Left ventricle myocardium inferior (tissue), 1 donor: ENCODE data around the gene KNDC1. TPM values are rescaled to one million over a fixed set of nuclear protein-coding genes. Genes with fewer than 3 reads are reported as not detected.

ENCODE experiments used
- DNase-seq: peaks from one replicate; pipeline ENCODE4 v3.0.0-alpha.2; 2020
- H3K27ac ChIP-seq: fragments of 200-600 bp; replicated peaks from 2 replicates; pipeline ENCODE4 v1.8.0; 2021
- H3K27me3 ChIP-seq: fragments of 200-600 bp; 2 replicates; pipeline ENCODE4 v1.8.0; 2021; ENCODE audit warnings: low read depth
- H3K36me3 ChIP-seq: fragments of 200-600 bp; 2 replicates; pipeline ENCODE4 v1.8.0; 2021
- H3K4me1 ChIP-seq: fragments of 200-600 bp; 2 replicates; pipeline ENCODE4 v1.8.0; 2021
- H3K4me3 ChIP-seq: fragments of 200-600 bp; 2 replicates; pipeline ENCODE4 v1.8.0; 2021; ENCODE audit warnings: mild to moderate bottlenecking, moderate library complexity
- H3K9me3 ChIP-seq: fragments of 200-600 bp; replicated peaks from 2 replicates; pipeline ENCODE4 v1.8.0; 2021
- intact Hi-C: fragments of 100-400 bp; cut with micrococcal nuclease; formaldehyde crosslinking; loops from one replicate; pipeline ENCODE4 v1.11.0; 2022
- total RNA-seq: library from RNA; stranded (reverse); fragmentation: NEBNext Ultra II Directional; extraction: Animal tissue kit (Norgen Biotek cat#: 25700); gene quantifications from one replicate; pipeline ENCODE4 v1.2.1, GENCODE V29; 2021
- TF ChIP-seq, protein P1 (sequence below): fragments of 200-600 bp; IDR thresholded peaks from 2 replicates; pipeline ENCODE4 v1.8.0; 2021; ENCODE audit warnings: antibody characterized with exemption, mild to moderate bottlenecking, borderline replicate concordance
- donor health status: DM: no; HTN: yes; CAD: no; lungs with severe emphysema.

The KNDC1 gene
- total RNA-seq, 1 donor from 2014 or later = 0.11 TPM

DNA sequence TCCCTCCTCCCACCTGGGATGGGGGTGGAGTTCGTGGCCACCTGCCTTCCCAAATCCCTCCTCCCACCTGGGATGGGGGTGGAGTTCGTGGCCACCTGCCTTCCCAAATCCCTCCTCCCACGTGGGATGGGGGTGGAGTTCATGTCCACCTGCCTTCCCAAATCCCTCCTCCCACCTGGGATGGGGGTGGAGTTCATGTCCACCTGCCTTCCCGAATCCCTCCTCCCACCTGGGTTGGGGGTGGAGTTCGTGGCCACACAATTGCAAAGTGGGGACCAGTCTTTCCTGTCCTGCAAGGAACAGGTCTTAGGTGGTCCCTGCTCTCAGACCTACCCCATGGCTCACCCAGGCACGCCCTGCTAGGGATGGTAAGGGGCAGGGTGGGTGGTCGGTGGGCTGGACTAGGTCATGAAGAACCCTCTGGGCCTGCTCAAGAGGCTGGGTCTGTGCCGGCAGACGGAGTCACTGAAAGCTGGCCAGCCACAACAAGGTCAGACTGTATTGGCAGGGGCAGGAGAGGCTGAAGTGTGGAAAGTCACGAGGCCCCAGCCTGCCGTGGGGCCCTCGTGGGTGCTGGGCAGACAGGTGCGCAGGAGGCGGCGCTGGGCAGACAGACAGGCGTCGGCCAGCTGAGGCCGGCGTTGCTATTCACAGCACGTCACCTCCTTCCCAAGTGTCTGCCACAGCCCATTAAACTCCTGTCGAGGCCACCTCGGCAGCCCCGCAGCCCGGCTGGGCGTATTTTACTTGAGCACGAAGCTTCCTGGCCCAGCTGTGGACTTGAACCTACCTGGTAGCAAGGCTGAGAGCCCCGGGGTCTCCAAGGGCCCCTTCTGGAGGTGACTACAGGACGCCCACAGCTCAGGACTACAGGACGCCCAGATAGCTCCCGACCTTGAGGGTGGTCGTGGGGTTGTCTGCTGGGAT is 4.1 kb downstream of the KNDC1 start:
- peaks cover 15% of the 10 kb centered on the region for H3K4me1 ChIP-seq
- TF ChIP-seq, protein P1, sequence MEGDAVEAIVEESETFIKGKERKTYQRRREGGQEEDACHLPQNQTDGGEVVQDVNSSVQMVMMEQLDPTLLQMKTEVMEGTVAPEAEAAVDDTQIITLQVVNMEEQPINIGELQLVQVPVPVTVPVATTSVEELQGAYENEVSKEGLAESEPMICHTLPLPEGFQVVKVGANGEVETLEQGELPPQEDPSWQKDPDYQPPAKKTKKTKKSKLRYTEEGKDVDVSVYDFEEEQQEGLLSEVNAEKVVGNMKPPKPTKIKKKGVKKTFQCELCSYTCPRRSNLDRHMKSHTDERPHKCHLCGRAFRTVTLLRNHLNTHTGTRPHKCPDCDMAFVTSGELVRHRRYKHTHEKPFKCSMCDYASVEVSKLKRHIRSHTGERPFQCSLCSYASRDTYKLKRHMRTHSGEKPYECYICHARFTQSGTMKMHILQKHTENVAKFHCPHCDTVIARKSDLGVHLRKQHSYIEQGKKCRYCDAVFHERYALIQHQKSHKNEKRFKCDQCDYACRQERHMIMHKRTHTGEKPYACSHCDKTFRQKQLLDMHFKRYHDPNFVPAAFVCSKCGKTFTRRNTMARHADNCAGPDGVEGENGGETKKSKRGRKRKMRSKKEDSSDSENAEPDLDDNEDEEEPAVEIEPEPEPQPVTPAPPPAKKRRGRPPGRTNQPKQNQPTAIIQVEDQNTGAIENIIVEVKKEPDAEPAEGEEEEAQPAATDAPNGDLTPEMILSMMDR = no peak
- H3K9me3 ChIP-seq = no peaks in the 10 kb centered on the region
- H3K27me3 ChIP-seq = peaks cover 97% of the 10 kb centered on the region
- no peak overlapping the region for H3K27ac ChIP-seq
- intact Hi-C loops = no loop called here
- no peak overlapping the region for H3K4me3 ChIP-seq
- no peak for DNase-seq
- H3K36me3 ChIP-seq = no peaks in the 10 kb centered on the region

DNA sequence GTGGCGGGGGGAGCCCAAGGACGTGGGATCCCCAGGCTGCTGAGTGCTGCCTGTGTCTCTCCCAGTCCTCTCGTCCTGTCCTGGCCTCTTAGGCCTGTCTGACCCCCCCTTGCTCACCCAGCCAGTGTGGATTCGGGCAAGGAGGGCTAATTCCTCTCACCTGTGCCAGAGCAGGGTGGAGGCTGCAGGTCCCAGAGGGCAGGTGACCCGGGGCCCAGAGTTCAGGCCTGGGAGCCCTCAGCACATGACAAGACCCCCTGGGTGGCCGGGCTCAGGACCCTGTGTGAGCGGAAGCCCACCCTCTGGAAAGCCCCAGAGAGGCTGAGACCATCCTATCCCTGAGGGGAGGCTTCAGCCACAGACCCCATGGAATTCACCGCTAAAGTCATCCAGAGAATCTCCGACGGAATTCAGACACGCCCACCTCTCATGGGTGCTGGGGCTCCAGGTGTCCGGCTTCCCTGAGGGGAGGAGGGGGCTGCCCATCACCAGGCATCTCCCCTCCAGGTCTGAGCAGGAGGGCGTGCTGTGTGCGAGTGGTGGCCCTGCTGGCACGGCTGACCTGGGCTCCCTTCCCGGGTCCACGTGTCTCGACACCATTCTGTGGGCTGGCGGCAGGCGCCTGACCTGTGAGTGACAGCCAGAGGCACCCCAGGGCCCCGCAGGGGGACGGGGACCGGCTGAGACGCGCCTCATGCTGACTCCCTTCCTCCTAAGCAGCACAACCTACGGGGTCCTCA is 5.0 kb downstream of the KNDC1 start:
- H3K9me3 ChIP-seq = no peaks in the 10 kb centered on the region
- H3K27ac ChIP-seq = no peak overlapping the region
- TF ChIP-seq, protein P1 = no peak
- DNase-seq = no peak
- peaks cover 15% of the 10 kb centered on the region for H3K4me1 ChIP-seq
- H3K36me3 ChIP-seq = no peaks in the 10 kb centered on the region
- no peak overlapping the region for H3K4me3 ChIP-seq
- H3K27me3 ChIP-seq = peaks cover 96% of the 10 kb centered on the region
- intact Hi-C loops = no loop called here

DNA sequence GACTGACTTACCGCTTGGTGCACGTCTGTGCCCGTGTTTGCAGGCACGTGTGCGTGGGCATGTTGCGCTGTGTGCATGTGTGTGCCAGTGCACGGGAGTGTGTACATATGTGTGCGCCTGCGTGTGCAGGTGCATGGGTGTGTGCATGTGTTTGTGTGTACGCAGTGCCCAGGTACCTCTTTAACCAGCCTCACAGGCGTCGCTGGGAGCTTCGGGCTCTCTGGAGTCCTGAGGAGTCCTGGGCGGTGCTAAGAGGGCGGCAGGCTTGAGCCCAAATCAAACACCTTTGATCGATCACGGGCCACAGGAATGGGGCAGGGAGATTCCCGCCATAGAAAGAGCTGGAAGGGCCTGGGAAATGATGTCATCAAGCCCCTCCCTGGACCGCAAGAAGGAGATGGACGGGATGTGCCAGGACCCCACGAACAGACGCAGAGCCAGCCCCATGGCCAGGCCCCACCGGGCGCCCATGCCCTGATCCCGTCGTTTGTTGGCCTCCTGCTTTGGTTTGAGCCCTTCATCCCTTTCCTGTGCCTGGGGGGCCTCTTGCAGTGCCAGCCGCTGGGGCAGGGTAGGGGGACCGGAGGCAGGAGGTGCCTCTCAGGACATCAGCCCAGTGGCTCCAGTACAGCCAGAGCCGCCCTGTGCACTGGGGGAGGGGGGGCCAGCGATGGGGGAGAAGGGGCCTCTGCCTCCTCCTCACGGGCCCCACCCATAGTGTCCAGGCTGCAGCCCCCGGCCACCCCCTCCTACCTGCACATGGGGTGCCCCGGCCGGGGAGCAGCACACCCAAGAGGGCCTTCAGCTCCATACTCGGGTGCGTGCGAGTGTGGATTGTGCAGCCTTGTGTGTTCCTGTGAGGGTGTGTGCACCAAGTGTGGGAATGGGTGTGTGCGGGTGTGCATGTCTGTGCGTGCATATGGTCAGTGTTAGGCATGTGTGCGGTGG is 5.8 kb downstream of the KNDC1 start:
- peaks cover 9% of the 10 kb centered on the region for H3K4me1 ChIP-seq
- no peak for DNase-seq
- no peak overlapping the region for H3K27ac ChIP-seq
- H3K4me3 ChIP-seq = no peak overlapping the region
- intact Hi-C loops = no loop called here
- TF ChIP-seq, protein P1 = no peak
- peaks cover 95% of the 10 kb centered on the region for H3K27me3 ChIP-seq
- no peaks in the 10 kb centered on the region for H3K36me3 ChIP-seq
- H3K9me3 ChIP-seq = no peaks in the 10 kb centered on the region

DNA sequence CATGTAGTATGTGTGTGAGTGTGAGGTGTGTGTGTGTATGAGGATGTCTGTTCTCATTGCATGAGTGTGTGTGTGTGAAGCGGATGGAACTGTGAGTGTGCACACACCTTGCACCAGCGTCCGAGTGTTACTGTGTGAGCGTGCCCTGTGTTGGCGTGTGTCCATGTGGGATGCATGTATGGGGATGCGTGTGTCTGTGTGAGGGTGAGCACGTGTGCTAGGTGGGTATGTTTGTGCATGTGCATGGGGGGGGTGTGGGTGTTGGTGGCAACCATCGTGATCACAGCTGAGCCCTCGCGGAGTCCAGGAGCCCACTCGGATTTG is 6.4 kb downstream of the KNDC1 start:
- no peak overlapping the region for H3K4me3 ChIP-seq
- H3K36me3 ChIP-seq = no peaks in the 10 kb centered on the region
- no peak overlapping the region for H3K27ac ChIP-seq
- DNase-seq = no peak
- H3K27me3 ChIP-seq = peaks cover 94% of the 10 kb centered on the region
- no peaks in the 10 kb centered on the region for H3K9me3 ChIP-seq
- TF ChIP-seq, protein P1 = no peak
- peaks cover 3% of the 10 kb centered on the region for H3K4me1 ChIP-seq
- intact Hi-C loops = no loop called here
